Cardiac muscle cell (in vitro differentiated cells and primary cell): ENCODE measurements around the gene TNKS1BP1. TPM values are rescaled to one million over a fixed set of nuclear protein-coding genes. Genes with fewer than 3 reads are reported as not detected.

Source experiments
- DNase-seq, 2 donors: peaks; one replicate each; pipeline versions ENCODE4 v3.0.0 to v3.0.0-alpha.2; 2010 to 2017; ENCODE audit warnings: low read depth in 1 of 2, low spot score in 1 of 2
- H3K27ac ChIP-seq: fragments of 200-600 bp; sonication (generic); 2 replicates; pipeline ENCODE4 v1.5.1; 2016
- H3K27me3 ChIP-seq: fragments of 200-600 bp; sonication (generic); 2 replicates; pipeline ENCODE4 v1.6.0; 2016; ENCODE audit warnings: control low read depth
- H3K36me3 ChIP-seq: fragments of 200-600 bp; sonication (generic); 2 replicates; pipeline ENCODE4 v1.5.1; 2016; ENCODE audit warnings: control low read depth
- H3K4me1 ChIP-seq: fragments of 200-600 bp; sonication (generic); 2 replicates; pipeline ENCODE4 v1.8.1; 2017; ENCODE audit warnings: low read depth, mild to moderate bottlenecking, mixed run types
- H3K4me3 ChIP-seq: fragments of 200-600 bp; sonication (generic); 2 replicates; pipeline ENCODE4 v1.5.1; 2016; ENCODE audit warnings: mild to moderate bottlenecking
- H3K9me3 ChIP-seq: fragments of 200-600 bp; sonication (generic); 2 replicates; pipeline ENCODE4 v1.5.1; 2017; ENCODE audit warnings: low read depth, mild to moderate bottlenecking, control low read depth
- CTCF ChIP-seq: IDR thresholded peaks from 2 replicates; pipeline ENCODE4 v1.5.1; 2012; ENCODE audit warnings: low read depth, mild to moderate bottlenecking, low read length
- polyA plus RNA-seq: library from polyadenylated mRNA; unstranded; fragments of >200 nt; fragmentation: Nextera tagmentation; extraction: Ambion mirVana; gene quantifications from 2 replicates; pipeline ENCODE4 v1.2.1, GENCODE V29; 2016
- total RNA-seq: library from RNA; depleted of rRNA; stranded (reverse); fragments of >200 nt; gene quantifications from 2 replicates; pipeline ENCODE4 v1.2.3, GENCODE V29; 2016

Gene TNKS1BP1
- total and polyA plus RNA-seq, 2 experiments from 2014 or later: 62.1 to 69.1 TPM

- Histone ChIP-seq H3K4me3 (no peak overlapping the region), H3K9me3 (no peaks in the 10 kb centered on the region), H3K4me1 (peaks cover 41% of the 10 kb centered on the region), H3K27me3 (no peaks in the 10 kb centered on the region), H3K27ac (peak overlapping the region; percentile 35), H3K36me3 (peaks cover 11% of the 10 kb centered on the region)
- no peak for TF ChIP-seq CTCF
- no peak for DNase-seq
These were observed 17.0 kb downstream of the TNKS1BP1 start for GRCh38 chr11:57307666-57308270.

- Histone ChIP-seq H3K36me3 (peaks cover 10% of the 10 kb centered on the region), H3K9me3 (no peaks in the 10 kb centered on the region), H3K27ac (peak overlapping the region; percentile 35), H3K4me3 (no peak overlapping the region), H3K4me1 (peaks cover 41% of the 10 kb centered on the region), H3K27me3 (no peaks in the 10 kb centered on the region)
- DNase-seq: no peak
- no peak for TF ChIP-seq CTCF
These were observed 17.7 kb downstream of the TNKS1BP1 start for GRCh38 chr11:57306940-57307565.

GRCh38 chr11:57306161-57306876 lies 18.4 kb downstream of the TNKS1BP1 start:
- H3K27me3 ChIP-seq: no peaks in the 10 kb centered on the region
- no peak overlapping the region for H3K4me3 ChIP-seq
- H3K27ac ChIP-seq: peak overlapping the region; percentile 32
- peaks cover 13% of the 10 kb centered on the region for H3K36me3 ChIP-seq
- TF ChIP-seq CTCF: no peak
- H3K9me3 ChIP-seq: no peaks in the 10 kb centered on the region
- DNase-seq: peak in 1 of 2 donors; percentile 64
- peaks cover 37% of the 10 kb centered on the region for H3K4me1 ChIP-seq

- H3K4me1 ChIP-seq: peaks cover 31% of the 10 kb centered on the region
- TF ChIP-seq CTCF: no peak
- H3K27me3 ChIP-seq: no peaks in the 10 kb centered on the region
- peaks cover 18% of the 10 kb centered on the region for H3K36me3 ChIP-seq
- no peak overlapping the region for H3K4me3 ChIP-seq
- H3K27ac ChIP-seq: peak overlapping the region; percentile 69
- no peaks in the 10 kb centered on the region for H3K9me3 ChIP-seq
- DNase-seq: no peak
These were observed 19.2 kb downstream of the TNKS1BP1 start for GRCh38 chr11:57305523-57305922.

GRCh38 chr11:57303990-57304579 lies 20.7 kb downstream of the TNKS1BP1 start:
- H3K27ac ChIP-seq: peak overlapping the region; percentile 69
- H3K9me3 ChIP-seq: no peaks in the 10 kb centered on the region
- no peak for TF ChIP-seq CTCF
- H3K27me3 ChIP-seq: no peaks in the 10 kb centered on the region
- peaks cover 16% of the 10 kb centered on the region for H3K36me3 ChIP-seq
- H3K4me1 ChIP-seq: peaks cover 28% of the 10 kb centered on the region
- peak in 1 of 2 donors; percentile 50 for DNase-seq
- no peak overlapping the region for H3K4me3 ChIP-seq
